ENCODE measurements around the gene SLC13A2.

GRCh38 chr17:28482551-28483199 is 9.2 kb downstream of the SLC13A2 start:
- no peak for TF ChIP-seq ZBTB1 (CRISPR knock-in tag; IDR thresholded peaks at IDR 0.05; ENCODE audit: borderline replicate concordance, low read depth)
- no peak for TF ChIP-seq EP300 (IDR thresholded peaks at IDR 0.05; ENCODE audit: low read length)
- no peak for TF ChIP-seq NCOA6 (IDR thresholded peaks at IDR 0.05)
